Mesodermal cell (in vitro differentiated cells): Measurements from ENCODE around the gene NFE2L3.
"Not testable (repeated sequence)": the region's sequence is repeated elsewhere in the genome, so short reads cannot be mapped to it uniquely, and the experiment has no call there.

Source experiments
- H3K27ac ChIP-seq: 2 replicates; pipeline ENCODE4 v1.7.0; 2013; ENCODE audit warnings: mild to moderate bottlenecking, low read depth, low read length, moderate library complexity; ENCODE audit not compliant: severe bottlenecking
- H3K36me3 ChIP-seq: 2 replicates; pipeline ENCODE4 v1.7.1; 2013; ENCODE audit warnings: mild to moderate bottlenecking, low read length, moderate library complexity; ENCODE audit not compliant: control insufficient read depth, insufficient read depth
- H3K4me1 ChIP-seq: one replicate; pipeline ENCODE4 v1.7.1; 2013; ENCODE audit warnings: mild to moderate bottlenecking, low read length; ENCODE audit not compliant: insufficient read depth, control insufficient read depth, poor library complexity, severe bottlenecking
- H3K4me3 ChIP-seq: 2 replicates; pipeline ENCODE4 v1.7.0; 2013; ENCODE audit warnings: low read length, control low read depth, mild to moderate bottlenecking; ENCODE audit not compliant: insufficient read depth, poor library complexity, severe bottlenecking; ENCODE audit errors: extremely low read depth
- H3K9me3 ChIP-seq: 2 replicates; pipeline ENCODE4 v1.7.1; 2013; ENCODE audit warnings: mild to moderate bottlenecking, low read length, moderate library complexity; ENCODE audit not compliant: control insufficient read depth
- WGBS, 2 experiments: methylation state at CpG; one replicate each; pipeline ENCODE4 v1.1.5; 2013; ENCODE audit warnings: missing lambda C conversion rate in 2 of 2; ENCODE audit not compliant: insufficient coverage in 2 of 2; 5-methylcytosine and 5-hydroxymethylcytosine counted together

Gene NFE2L3

DNA sequence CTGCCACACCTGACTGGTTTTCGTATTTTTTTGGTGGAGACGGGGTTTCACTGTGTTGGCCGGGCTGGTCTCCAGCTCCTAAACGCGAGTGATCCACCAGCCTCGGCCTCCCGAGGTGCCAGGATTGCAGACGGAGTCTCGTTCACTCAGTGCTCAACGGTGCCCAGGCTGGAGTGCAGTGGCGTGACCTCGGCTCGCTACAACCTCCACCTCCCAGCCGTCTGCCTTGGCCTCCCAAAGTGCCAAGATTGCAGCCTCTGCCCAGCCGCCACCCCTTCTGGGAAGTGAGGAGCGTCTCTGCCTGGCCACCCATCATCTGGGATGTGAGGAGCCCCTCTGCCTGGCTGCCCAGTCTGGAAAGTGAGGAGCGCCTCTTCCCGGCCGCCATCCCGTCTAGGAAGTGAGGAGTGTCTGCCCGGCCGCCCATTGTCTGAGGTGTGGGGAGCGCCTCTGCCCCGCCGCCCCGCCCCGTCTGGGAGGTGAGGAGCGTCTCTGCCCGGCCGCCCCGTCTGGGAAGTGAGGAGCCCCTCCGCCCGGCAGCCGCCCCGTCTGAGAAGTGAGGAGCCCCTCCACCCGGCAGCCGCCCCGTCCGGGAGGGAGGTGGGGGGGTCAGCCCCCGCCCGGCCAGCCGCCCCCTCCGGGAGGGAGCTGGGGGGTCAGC, 4.2 kb upstream of the NFE2L3 start:
- WGBS, 2 experiments: 94 to 95% methylated on average over 4 to 27 of the region's 43 CpGs
- H3K4me1 ChIP-seq, H3K9me3 ChIP-seq, H3K36me3 ChIP-seq, H3K27ac ChIP-seq, H3K4me3 ChIP-seq: not testable (repeated sequence)

DNA sequence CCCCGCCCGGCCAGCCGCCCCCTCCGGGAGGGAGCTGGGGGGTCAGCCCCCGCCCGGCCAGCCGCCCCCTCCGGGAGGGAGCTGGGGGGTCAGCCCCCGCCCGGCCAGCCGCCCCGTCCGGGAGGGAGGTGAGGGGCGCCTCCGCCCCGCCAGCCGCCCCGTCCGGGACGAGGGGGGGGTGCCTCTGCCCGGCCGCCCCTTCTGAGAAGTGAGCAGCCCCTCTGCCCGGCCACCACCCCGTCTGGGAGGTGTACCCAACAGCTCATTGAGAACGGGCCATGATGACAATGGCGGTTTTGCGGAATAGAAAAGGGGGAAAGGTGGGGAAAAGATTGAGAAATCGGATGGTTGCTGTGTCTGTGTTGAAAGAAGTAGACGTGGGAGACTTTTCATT, 3.7 kb upstream of the NFE2L3 start:
- 83 to 96% methylated on average over 3 to 15 of the region's 29 CpGs for WGBS, 2 experiments

DNA sequence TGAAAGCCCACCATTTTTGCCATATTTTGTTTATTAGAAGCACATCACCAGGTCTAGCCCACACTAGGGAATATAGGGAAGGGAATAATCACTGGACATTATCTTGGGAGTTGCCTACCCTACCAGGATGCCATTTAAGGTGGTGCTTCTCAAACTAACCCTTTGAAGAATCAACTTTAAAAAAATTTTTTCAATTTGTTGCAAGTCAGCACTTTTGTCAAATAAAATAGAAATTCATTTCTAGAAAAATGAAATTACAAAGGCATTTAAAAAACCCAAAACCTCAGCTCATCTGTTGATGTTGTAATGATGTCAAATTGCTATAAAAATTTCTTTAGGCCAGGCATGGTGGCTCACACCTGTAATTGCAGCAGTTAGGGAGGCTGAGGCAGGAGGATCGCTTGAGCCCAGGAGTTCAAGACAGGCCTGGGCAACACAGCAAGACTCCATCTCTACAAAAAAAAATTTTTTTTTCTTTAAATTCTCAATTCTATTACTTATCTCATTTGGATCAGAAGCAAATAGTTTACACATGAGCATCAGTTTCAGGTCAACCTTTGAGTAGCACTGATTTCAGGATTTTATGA, 2.5 kb upstream of the NFE2L3 start:
- Histone ChIP-seq H3K36me3 (no peaks in the 10 kb centered on the region), H3K27ac (no peak overlapping the region), H3K4me3 (no peak overlapping the region), H3K4me1 (peaks cover 7% of the 10 kb centered on the region), H3K9me3 (no peaks in the 10 kb centered on the region)
- WGBS, 2 experiments: 100% methylated on average over 1 of the region's 1 CpG

More for the DNA sequence above, 3.7 kb upstream of the NFE2L3 start:
- not testable (repeated sequence) for H3K9me3 ChIP-seq, H3K36me3 ChIP-seq, H3K4me1 ChIP-seq, H3K27ac ChIP-seq, H3K4me3 ChIP-seq

- Histone ChIP-seq H3K4me1 (peaks cover 19% of the 10 kb centered on the region), H3K27ac (no peak overlapping the region), H3K9me3 (no peaks in the 10 kb centered on the region), H3K4me3 (no peak overlapping the region), H3K36me3 (no peaks in the 10 kb centered on the region)
- 93 to 94% methylated on average over 5 of the region's 5 CpGs for WGBS, 2 experiments
Observed at GRCh38 chr7:26151096-26151495, 902 bp upstream of the NFE2L3 start.

GRCh38 chr7:26151650-26151952, 397 bp upstream of the NFE2L3 start:
- Histone ChIP-seq H3K4me1 (peaks cover 22% of the 10 kb centered on the region), H3K27ac (no peak overlapping the region), H3K36me3 (no peaks in the 10 kb centered on the region), H3K9me3 (no peaks in the 10 kb centered on the region), H3K4me3 (peak overlapping the region; percentile 54)
- 82 to 84% methylated on average over 6 to 8 of the region's 10 CpGs for WGBS, 2 experiments

GRCh38 chr7:26152782-26153240, 813 bp downstream of the NFE2L3 start:
- peaks cover 30% of the 10 kb centered on the region for H3K4me1 ChIP-seq
- not testable (repeated sequence) for H3K9me3 ChIP-seq, H3K27ac ChIP-seq, H3K36me3 ChIP-seq
- H3K4me3 ChIP-seq: peak overlapping the region; percentile 54
- 0 to 7% methylated on average over 21 to 24 of the region's 54 CpGs for WGBS, 2 experiments

- H3K36me3 ChIP-seq: no peaks in the 10 kb centered on the region
- WGBS, 2 experiments: 5 to 11% methylated on average over 17 to 18 of the region's 18 CpGs
- H3K4me3 ChIP-seq: peak overlapping the region; percentile 54
- no peak overlapping the region for H3K27ac ChIP-seq
- H3K9me3 ChIP-seq: no peaks in the 10 kb centered on the region
- H3K4me1 ChIP-seq: peaks cover 30% of the 10 kb centered on the region
Observed at GRCh38 chr7:26153241-26153822, 1.3 kb downstream of the NFE2L3 start.

- Histone ChIP-seq H3K27ac (no peak overlapping the region), H3K36me3 (no peaks in the 10 kb centered on the region), H3K9me3 (no peaks in the 10 kb centered on the region), H3K4me1 (peaks cover 38% of the 10 kb centered on the region), H3K4me3 (peak overlapping the region; percentile 54)
- 53 to 64% methylated on average over 11 to 13 of the region's 15 CpGs for WGBS, 2 experiments
Observed at GRCh38 chr7:26153823-26154783, 2.1 kb downstream of the NFE2L3 start.

DNA sequence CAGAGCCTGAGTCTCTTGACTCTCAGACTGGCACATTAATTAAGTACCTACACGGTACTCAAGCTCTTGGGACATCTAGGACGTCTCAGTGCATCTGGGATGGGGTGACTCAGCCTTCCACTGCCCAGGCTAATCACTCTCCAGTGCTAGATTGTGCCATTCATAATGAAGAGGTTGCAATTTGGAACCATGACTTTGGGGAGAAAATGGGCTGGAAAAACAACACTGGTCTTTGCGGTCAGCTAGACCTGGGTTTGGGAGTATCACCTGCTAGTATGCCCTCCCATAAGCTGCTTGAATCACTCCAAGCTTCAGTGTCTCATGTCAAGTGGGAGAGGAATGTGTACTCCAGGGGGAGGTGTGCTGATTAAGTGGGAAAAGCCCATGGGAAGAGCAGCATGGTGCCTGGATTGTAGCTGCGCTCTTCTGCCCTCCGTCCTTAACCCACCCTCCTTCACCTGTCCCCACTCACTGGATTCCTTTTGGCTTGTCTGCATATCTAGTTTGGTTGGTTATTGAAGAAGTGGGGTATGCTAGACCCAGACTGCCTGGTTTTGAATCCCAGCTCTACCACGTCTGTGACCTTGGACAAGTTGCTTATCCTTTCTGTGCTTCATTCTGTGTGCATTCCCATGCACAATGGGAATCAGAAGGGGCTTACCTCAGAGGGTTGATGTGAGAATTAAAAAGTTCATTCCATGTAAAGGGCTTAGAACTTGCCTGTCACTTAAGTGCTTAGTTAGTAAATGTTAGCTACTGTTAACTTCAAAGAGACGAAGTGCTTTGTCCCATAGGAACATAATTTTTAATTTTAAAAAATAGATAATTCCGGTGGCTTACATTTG, 3.8 kb downstream of the NFE2L3 start:
- Histone ChIP-seq H3K4me3 (no peak overlapping the region), H3K9me3 (no peaks in the 10 kb centered on the region), H3K36me3 (no peaks in the 10 kb centered on the region), H3K4me1 (peaks cover 47% of the 10 kb centered on the region), H3K27ac (peak overlapping the region; percentile 92)
- 75 to 89% methylated on average over 2 to 3 of the region's 8 CpGs for WGBS, 2 experiments
